Effector CD4-positive, alpha-beta T cell (primary cell): ENCODE measurements around the gene CRTAC1.

Source experiments
- DNase-seq: peaks from one replicate; pipeline ENCODE4 v3.0.0-alpha.2; 2020

The CRTAC1 gene

DNA sequence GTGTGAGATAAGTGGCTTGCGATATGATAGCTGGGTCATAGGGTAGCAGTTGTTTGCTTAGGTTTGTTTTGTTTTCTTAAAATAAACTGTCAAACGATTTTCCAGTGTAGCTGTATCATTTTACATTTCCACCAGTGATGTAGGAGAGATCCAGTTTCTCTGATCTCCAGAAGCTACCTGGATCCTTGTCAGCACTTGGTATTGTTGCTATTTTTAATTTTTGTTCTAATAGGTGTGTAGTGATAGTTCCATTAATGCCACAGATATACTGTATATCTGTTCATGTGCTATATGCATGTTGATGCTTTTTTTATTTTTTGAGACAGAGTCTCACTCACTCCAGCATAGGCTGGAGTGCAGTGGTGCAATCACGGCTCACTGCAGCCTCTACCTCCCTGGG lies 136.3 kb downstream of the CRTAC1 start:
- DNase-seq, result no peak

DNA sequence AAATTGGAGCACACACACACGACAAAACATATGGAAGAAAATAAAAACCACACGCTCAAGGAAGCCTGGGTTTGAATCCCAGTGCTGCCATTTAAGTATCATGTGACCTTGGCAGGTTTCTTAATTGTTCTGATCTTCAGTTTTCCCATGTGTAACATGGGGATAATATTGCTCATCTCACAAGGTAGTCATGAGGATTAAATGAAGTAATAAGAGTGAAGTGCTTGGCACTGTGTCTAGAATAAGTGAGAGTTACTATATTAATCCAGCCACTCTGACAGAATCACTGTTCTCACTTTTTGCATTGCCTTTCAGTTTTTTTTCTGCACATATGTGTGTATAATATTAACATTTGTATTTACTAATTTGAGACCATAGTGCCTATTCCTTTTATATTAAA lies 137.5 kb downstream of the CRTAC1 start:
- no peak for DNase-seq

DNA sequence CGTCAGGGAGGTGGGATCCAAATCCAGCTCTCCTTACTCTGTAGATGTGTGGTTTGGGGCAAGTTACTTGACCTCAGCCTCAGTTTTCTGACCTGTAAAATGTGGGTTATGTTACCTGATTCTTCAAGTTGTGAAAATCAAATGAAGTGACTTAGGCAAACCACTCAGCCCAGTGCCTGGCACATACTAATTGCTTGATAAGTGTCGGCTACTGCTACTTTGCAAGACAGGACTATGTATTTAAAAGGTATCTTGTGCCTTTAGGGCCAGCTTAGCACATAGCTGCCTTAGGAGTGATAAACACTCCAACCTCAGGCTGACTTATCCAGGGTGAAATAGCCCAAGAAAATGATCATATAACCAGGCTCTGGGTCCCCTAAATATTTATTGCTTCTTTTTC lies 137.9 kb downstream of the CRTAC1 start:
- no peak for DNase-seq

DNA sequence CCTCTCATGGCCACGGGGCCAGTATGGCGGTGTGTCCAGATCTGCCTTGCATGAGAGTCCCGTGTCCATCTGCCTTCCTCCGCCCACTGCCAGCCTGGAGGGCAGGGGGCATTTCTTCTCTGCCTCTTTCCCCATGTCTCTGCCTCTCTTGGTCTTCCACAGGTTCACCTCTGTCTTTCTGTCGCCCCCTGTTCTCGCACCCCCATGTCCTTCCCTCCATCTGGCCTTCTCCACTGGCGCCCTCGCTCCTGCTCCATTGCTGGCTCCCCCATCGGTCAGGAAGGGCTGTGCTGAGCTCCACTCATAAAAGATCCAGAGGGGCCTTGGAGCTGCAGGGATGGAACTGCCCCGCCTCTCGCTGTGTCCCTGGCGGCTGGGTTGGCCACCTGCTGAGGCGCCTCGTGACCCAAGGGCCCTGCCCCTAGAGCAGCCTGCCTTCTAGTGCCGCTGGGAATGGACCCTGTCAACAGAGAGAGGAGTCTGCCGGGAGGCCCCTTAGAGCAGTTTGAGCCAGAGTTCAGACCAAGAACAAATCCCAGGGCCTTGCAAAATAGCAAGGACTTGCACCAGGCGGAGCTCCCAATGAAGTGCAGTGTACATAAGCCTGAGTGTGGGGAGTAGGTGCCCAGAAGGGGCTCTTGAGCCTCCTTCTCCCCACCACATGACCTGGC lies 138.8 kb downstream of the CRTAC1 start:
- no peak for DNase-seq

DNA sequence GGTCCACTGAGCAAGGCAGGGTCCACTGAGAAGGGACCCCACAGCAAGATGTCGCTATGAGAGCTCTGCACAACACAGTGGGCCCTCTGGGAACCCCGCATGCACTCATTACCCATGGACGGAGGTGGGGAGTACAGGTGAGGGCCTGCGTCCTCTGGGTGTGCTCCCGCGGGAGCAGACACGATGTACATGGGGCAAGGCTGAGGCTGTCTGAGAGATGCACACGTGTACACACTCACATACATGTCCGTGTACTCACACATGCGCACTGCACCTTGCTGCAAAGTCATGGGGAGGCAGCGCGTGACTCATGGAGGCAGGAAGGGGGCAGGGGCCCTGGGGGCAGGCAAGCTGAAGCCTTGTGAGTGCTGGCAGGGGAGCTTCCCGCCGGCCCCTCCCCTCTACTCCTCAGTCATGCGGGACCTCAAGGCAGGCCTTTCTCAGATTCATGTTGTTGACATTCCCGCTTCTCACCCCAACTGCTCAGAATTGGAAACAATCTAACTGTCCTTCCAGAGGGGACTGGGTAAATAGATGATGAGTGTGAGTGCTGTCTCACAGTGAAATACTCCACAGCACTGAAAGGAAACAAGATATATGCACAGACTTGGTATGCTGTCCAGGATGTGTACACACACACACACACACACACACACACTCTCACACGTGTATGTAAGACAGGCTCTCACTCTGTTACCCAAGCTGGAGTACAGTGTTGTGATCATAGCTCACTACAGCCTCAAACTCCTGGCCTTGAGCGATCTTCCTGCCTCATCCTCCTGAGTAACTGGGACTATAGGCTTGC lies 140.8 kb downstream of the CRTAC1 start:
- DNase-seq, result no peak

DNA sequence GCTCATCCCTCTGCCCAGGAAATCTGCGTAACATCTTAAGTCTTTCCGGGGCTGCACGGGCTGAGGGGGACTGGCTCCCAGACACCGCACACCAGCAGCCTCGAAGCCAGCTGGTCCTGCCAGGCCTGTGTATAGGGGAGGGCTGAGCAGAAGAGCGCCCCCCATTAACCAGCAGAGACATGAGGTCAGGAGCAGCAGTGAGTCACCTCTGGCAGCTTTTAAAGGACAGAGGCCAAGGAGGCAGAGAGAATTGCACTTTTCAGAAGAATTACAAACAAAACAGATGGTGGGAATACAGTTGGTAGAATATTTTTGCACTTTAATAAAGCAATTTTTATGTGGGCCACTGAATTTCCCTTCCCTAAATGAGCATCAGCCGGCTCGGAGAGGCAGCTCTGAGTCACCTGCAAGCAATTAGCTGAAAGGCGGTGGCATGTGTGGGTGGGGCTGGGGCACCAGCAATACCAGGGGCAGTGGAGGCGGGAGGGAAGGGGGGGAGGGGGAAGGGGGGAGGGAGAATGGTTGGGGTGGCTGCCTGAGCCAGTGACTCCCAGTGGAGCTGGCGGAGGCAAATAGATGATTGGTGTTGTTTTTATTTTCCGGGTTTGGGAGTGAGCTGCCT lies 141.7 kb downstream of the CRTAC1 start:
- no peak for DNase-seq

GRCh38 chr10:97888134-97888533 lies 142.3 kb downstream of the CRTAC1 start:
- DNase-seq, result no peak

- no peak for DNase-seq
Measured at GRCh38 chr10:97887399-97887798, 143.0 kb downstream of the CRTAC1 start.

DNA sequence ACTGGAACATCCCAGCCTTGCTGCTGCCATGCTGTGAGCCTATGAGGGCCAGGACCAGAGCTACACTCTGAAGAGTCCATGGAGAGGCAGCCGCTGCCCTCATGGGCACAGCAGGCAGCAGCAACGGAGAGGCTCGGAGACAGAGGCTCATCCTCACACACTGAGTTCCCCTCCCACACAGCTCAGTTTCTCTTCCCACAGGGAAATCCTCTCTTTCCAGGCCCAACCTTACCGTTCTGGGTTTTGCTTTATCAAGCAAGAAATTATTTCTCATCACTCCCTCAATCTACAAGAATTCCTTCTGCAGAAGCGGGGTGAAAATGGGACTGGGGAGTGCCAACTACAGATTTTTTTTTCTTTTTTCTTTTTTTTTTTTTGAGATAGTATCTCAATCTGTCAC lies 144.1 kb downstream of the CRTAC1 start:
- no peak for DNase-seq

DNA sequence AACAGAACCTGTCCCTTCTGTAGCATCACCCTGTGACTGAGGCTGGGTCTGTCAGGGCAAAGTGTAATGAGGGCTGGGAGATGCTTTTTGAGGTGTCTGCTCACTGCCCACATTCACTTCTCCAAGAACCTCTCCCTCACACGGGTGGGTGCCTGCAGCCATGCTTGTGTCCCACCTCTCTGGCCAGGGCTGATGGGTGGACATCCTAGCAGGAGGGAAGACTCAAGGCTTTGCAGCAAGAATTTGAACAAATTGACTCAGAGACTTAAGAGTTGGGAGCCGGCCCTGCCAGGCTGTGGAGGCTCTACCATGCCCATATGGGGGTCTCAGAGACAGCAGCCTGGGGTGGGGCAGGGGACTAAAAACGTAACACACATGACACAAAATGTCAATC lies 147.3 kb downstream of the CRTAC1 start:
- no peak for DNase-seq

DNA sequence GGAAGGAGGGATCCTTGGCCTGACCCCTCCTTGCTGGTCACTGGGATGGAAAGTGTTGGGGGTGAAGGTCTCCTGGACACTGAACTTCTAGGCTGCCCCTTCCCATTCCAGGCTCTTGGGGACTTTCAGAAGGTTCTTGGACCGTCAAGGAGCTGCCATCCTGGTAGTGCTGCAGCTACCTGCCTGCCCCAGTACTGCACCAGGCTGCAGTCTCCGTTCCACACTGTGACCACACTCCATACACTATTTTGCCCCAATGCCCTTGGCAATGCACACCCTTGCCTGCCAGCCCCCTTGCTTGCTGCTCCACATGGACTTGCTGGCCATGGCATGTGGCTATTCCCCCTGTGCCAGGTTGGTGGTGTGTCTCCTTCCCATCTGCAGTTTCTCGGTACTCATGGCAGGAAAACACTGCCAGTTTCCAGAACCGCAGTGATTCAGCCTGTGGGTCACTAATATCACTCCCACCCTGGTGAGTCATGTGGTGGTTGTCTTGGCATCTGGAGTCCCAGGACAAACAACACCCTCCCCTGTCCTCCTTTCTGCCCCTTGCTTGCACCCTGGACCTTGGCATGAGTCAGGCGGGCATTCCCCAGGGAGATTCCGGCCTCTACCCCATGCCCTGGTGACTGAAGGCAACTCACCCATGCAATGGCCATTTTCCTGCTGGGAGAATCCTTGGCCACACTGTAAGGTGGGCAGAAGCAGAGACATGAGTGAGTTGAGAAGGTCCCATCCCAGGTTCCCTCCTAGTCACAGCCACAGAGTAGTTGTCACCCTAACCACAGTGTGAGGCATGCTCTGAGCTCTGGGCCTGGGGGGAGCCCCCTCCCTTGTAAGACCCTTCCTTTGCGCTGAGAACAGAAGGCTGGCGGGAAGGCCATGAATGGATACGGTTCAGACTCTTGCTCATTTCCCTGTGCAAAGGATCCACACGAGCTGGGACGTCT lies 148.0 kb downstream of the CRTAC1 start:
- no peak for DNase-seq

DNA sequence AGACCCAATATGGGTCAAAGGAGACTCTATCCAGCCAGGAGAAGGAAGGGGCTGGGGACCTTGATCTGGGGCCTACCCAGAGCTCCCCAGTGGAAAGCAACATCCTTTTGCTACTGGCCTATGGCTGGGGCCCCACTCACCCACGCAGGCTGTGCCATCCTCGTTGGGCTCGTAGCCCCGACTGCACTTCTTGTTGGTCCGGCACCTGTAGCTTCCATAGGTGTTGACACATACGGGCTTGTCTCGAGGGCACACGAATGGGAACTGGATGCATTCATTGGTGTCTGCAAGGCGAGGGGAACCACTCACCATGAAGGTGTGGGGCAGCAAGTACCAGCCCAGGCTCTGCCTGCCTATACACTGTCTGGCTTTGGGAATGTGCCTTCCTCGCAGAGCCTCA lies 150.3 kb downstream of the CRTAC1 start:
- no peak for DNase-seq

GRCh38 chr10:97879241-97879640 lies 151.2 kb downstream of the CRTAC1 start:
- no peak for DNase-seq

DNA sequence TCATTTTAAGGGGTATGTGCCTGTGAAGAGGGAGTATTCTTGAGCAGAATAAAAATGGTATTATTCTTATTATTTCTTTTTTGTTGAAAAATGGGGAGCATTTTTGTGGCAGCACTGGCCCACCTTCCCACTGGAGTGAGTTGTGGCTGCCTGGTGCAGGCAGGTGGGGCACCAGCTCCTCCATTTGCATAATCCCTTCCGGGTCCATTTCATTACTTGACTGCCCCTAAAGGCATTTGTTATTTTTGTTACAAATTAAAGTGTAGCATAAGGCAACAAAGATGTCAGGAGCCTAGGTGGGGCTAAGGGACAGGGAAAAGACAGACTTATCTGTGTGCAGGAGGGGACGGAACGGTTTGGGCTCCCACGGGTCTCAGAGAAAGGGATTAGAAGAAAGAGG lies 154.0 kb downstream of the CRTAC1 start:
- DNase-seq, result no peak

- no peak for DNase-seq
Measured at GRCh38 chr10:97875391-97875790, 155.0 kb downstream of the CRTAC1 start.

DNA sequence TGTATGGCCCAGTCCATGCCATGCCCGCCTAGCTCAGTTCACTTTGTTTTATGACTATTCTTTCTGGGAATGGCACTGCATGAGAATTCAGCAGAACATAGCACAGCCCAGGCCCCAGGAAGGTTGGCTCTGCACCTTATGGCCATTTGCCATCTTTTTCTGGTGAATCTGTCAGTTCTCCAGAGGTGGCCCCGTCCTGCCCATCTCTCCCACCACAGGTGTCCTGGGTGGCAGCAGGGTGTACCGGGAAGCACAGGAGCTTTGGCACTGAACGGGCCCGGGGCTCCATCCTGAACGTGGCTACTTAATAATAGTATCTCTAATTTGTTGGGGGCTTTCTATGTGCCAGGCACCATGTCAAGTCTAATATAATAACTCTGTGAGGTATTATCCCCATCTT lies 156.1 kb downstream of the CRTAC1 start:
- DNase-seq, result no peak

DNA sequence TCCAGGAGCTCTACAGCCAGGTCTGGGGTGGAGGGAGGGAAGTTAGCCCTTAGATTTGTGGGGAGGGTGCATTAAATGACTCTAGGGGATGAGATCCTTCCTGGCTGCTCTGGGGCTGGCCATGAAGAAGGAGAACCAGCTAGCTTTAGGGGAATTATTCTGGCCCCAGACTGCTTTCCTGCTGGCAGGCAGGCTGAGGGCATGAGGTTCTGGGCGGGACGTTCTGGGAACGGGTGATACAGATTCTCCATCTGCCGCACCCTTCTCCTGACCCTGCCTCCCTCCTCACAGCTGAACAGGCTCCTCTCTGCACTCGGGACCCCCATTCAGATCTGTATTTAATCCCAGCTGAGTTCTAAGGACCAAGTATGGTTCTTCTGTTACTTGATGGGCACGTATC lies 156.9 kb downstream of the CRTAC1 start:
- DNase-seq, result no peak

GRCh38 chr10:97870990-97871389 lies 159.4 kb downstream of the CRTAC1 start:
- DNase-seq, result no peak

- DNase-seq, result peak; percentile 71
Measured at GRCh38 chr10:97869091-97870042, 161.1 kb downstream of the CRTAC1 start.

DNA sequence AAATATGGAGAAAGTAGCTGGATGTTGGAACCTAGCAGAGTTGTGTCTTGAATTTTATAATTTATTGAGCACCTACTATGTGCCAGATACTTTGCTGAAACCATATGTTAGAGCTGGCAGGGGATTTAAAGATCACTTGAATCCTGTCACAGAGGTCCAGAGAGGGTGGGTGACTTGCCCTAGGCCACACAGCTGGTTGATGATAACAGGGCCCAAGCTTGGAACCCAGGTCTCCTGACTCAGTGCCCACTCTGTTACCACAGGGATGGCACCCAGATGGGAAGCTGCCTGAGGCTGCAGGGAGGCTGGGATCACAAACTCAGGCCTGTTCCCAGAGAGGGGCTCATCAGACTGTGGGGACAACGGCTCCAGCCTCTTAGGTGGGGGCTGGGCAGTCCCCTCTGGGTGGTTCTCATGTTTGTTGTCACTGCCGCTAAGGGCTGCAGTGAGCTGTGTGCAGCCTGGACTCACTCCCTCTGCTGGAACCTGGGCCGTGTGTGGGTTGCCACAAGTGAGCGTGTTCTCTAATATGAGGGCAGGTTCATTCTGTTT lies 162.2 kb downstream of the CRTAC1 start:
- DNase-seq, result no peak

DNA sequence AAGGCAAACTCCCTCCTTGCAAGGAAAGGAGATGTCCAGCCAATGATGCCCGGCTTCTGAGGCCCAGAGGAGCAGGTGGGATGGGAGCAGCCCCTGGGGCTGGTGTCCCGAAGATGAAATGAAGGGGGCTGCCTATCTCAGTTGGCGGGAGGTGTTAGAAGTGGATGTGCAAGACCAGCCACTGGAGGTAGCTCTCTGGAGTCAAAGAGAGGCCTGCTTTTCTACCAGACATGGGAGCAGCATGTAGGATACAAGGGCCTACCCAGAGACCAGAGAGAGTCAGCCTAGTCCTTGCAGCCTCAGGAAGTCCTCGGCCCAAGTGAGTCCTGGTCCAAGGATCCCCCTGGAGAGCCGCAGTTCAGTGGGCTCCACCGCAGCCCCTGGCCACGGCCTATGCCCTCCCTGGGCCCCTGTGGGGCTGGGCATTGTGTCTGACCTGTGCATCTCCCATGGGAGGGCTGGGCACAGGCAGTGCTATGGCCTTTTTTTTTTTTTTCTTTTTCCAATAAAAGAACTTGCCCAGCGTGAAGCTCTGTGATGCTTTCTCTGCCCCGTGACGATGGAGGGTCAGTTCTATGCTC lies 163.1 kb downstream of the CRTAC1 start:
- no peak for DNase-seq
